ENCODE results near the gene IFFO2.

GRCh38 chr1:18886003-18886335 is 70.5 kb downstream of the IFFO2 start:
- no peak for TF ChIP-seq POLR2A (IDR thresholded peaks at IDR 0.05)
- no peak for TF ChIP-seq CTCF (IDR thresholded peaks at IDR 0.05)

Data from esophagus squamous epithelium (tissue), 4 donors.